Trophoblast cell (in vitro differentiated cells and primary cell): ENCODE measurements around the gene MYH13.

ENCODE experiments used
- DNase-seq, 2 donors: peaks; one replicate each; pipeline ENCODE4 v3.0.0-alpha.2; 2016
- H2AFZ ChIP-seq: 2 replicates; pipeline ENCODE4 v1.6.1; 2013; ENCODE audit warnings: low read length, moderate library complexity, mild to moderate bottlenecking; ENCODE audit not compliant: insufficient read depth, poor library complexity
- H2AK5ac ChIP-seq: 2 replicates; pipeline ENCODE4 v1.6.1; 2013; ENCODE audit warnings: mild to moderate bottlenecking, low read length
- H2BK120ac ChIP-seq: 2 replicates; pipeline ENCODE4 v1.6.1; 2013; ENCODE audit warnings: low read length, mild to moderate bottlenecking, moderate library complexity; ENCODE audit not compliant: insufficient read depth, poor library complexity
- H2BK12ac ChIP-seq: 2 replicates; pipeline ENCODE4 v1.6.1; 2013; ENCODE audit warnings: mild to moderate bottlenecking, low read length, moderate library complexity
- H2BK5ac ChIP-seq: 2 replicates; pipeline ENCODE4 v1.6.1; 2013; ENCODE audit warnings: low read length, low read depth, moderate library complexity, mild to moderate bottlenecking; ENCODE audit not compliant: poor library complexity
- H3K14ac ChIP-seq: 2 replicates; pipeline ENCODE4 v1.6.1; 2013; ENCODE audit warnings: mild to moderate bottlenecking, low read length
- H3K18ac ChIP-seq: 2 replicates; pipeline ENCODE4 v1.6.1; 2013; ENCODE audit warnings: mild to moderate bottlenecking, low read length
- H3K23ac ChIP-seq: 2 replicates; pipeline ENCODE4 v1.6.1; 2013; ENCODE audit warnings: low read length
- H3K27ac ChIP-seq: 2 replicates; pipeline ENCODE4 v1.5.1; 2013; ENCODE audit warnings: low read depth, mild to moderate bottlenecking, inconsistent platforms, low read length, moderate library complexity
- H3K27me3 ChIP-seq: 2 replicates; pipeline ENCODE4 v1.6.1; 2013; ENCODE audit warnings: inconsistent platforms, mild to moderate bottlenecking, low read length, moderate library complexity; ENCODE audit not compliant: insufficient read depth
- H3K36me3 ChIP-seq, 2 experiments: 1 replicate in 1 of 2; 2 replicates in 1 of 2; pipeline ENCODE4 v1.6.1; 2013; ENCODE audit warnings: low read length in 2 of 2, mild to moderate bottlenecking in 2 of 2, moderate library complexity in 1 of 2; ENCODE audit not compliant: insufficient read depth in 2 of 2, control insufficient read depth in 1 of 2
- H3K4ac ChIP-seq: 2 replicates; pipeline ENCODE4 v1.6.1; 2013; ENCODE audit warnings: low read depth, mild to moderate bottlenecking, low read length, moderate library complexity
- H3K4me1 ChIP-seq, 2 experiments: 1 replicate in 1 of 2; 2 replicates in 1 of 2; pipeline ENCODE4 v1.6.1; 2013; ENCODE audit warnings: low read length in 2 of 2, mild to moderate bottlenecking in 2 of 2, moderate library complexity in 1 of 2; ENCODE audit not compliant: insufficient read depth in 2 of 2, control insufficient read depth in 1 of 2
- H3K4me2 ChIP-seq: 2 replicates; pipeline ENCODE4 v1.6.1; 2013; ENCODE audit warnings: inconsistent platforms, mild to moderate bottlenecking, low read length, moderate library complexity
- H3K4me3 ChIP-seq: 2 replicates; pipeline ENCODE4 v1.5.1; 2013; ENCODE audit warnings: mild to moderate bottlenecking, low read depth, low read length, inconsistent platforms
- H3K79me1 ChIP-seq: one replicate; pipeline ENCODE4 v1.6.1; 2013; ENCODE audit warnings: low read length
- H3K79me2 ChIP-seq: 2 replicates; pipeline ENCODE4 v1.6.1; 2013; ENCODE audit warnings: low read length, mild to moderate bottlenecking; ENCODE audit not compliant: control insufficient read depth, insufficient read depth, poor library complexity
- H3K9ac ChIP-seq: 2 replicates; pipeline ENCODE4 v1.6.1; 2013; ENCODE audit warnings: mild to moderate bottlenecking, low read length
- H3K9me3 ChIP-seq: 2 replicates; pipeline ENCODE4 v1.6.1; 2013; ENCODE audit warnings: low read depth, mild to moderate bottlenecking, control low read depth, inconsistent platforms, low read length; ENCODE audit not compliant: insufficient read depth
- H4K12ac ChIP-seq: 2 replicates; pipeline ENCODE4 v1.6.1; 2013; ENCODE audit warnings: low read depth, mild to moderate bottlenecking, low read length, moderate library complexity
- H4K8ac ChIP-seq: 2 replicates; pipeline ENCODE4 v1.6.1; 2013; ENCODE audit warnings: low read depth, mild to moderate bottlenecking, low read length, moderate library complexity
- H4K91ac ChIP-seq: one replicate; pipeline ENCODE4 v1.6.1; 2013; ENCODE audit warnings: low read depth, mild to moderate bottlenecking, low read length, moderate library complexity
- WGBS: extraction: QIAGEN DNeasy Blood & Tissue Kit; methylation state at CpG from one replicate; pipeline ENCODE4 v1.1.7; 2013; ENCODE audit warnings: missing lambda C conversion rate; ENCODE audit not compliant: insufficient read length, insufficient coverage; ENCODE audit errors: extremely low coverage; 5-methylcytosine and 5-hydroxymethylcytosine counted together

Gene MYH13

GRCh38 chr17:10396524-10397163, 23.8 kb upstream of the MYH13 start:
- Histone ChIP-seq H3K4me2 (no peak overlapping the region), H4K8ac (no peak overlapping the region), H2BK5ac (no peak overlapping the region), H2AK5ac (no peak overlapping the region), H3K9ac (no peak overlapping the region), H4K12ac (no peak overlapping the region), H2BK120ac (no peak overlapping the region), H3K36me3 (no peaks in the 10 kb centered on the region), H2AFZ (no peak overlapping the region), H3K18ac (no peak overlapping the region), H3K79me1 (no peaks in the 10 kb centered on the region), H3K27me3 (no peaks in the 10 kb centered on the region), H3K4ac (no peak overlapping the region), H3K9me3 (peaks cover 3% of the 10 kb centered on the region), H3K14ac (no peak overlapping the region), H2BK12ac (no peak overlapping the region), H3K79me2 (no peaks in the 10 kb centered on the region), H3K4me1 (no peaks in the 10 kb centered on the region), H3K23ac (no peak overlapping the region), H3K4me3 (no peak overlapping the region), H4K91ac (no peak overlapping the region), H3K27ac (no peak overlapping the region)
- no CpG with 5 or more reads among the region's 14 CpGs for WGBS
- DNase-seq, result no peak

- Histone ChIP-seq H2AK5ac (no peak overlapping the region), H3K4me3 (no peak overlapping the region), H3K4me1 (no peaks in the 10 kb centered on the region), H3K27ac (no peak overlapping the region), H3K23ac (no peak overlapping the region), H3K14ac (no peak overlapping the region), H2BK120ac (no peak overlapping the region), H3K79me1 (no peaks in the 10 kb centered on the region), H3K18ac (no peak overlapping the region), H3K79me2 (no peaks in the 10 kb centered on the region), H3K27me3 (no peaks in the 10 kb centered on the region), H3K9me3 (peaks cover 3% of the 10 kb centered on the region), H2AFZ (no peak overlapping the region), H2BK5ac (no peak overlapping the region), H3K4ac (no peak overlapping the region), H2BK12ac (no peak overlapping the region), H3K9ac (no peak overlapping the region), H4K12ac (no peak overlapping the region), H4K8ac (no peak overlapping the region), H4K91ac (no peak overlapping the region), H3K36me3 (no peaks in the 10 kb centered on the region), H3K4me2 (no peak overlapping the region)
- no CpG with 5 or more reads among the region's 6 CpGs for WGBS
- no peak for DNase-seq
Observed at GRCh38 chr17:10394201-10394887, 21.5 kb upstream of the MYH13 start.

- Histone ChIP-seq H3K4me3 (no peak overlapping the region), H3K9ac (no peak overlapping the region), H3K79me2 (no peaks in the 10 kb centered on the region), H4K12ac (no peak overlapping the region), H4K91ac (no peak overlapping the region), H3K27ac (no peak overlapping the region), H2AK5ac (no peak overlapping the region), H2BK12ac (no peak overlapping the region), H3K27me3 (no peaks in the 10 kb centered on the region), H4K8ac (no peak overlapping the region), H3K79me1 (no peaks in the 10 kb centered on the region), H2AFZ (no peak overlapping the region), H3K4ac (no peak overlapping the region), H3K14ac (no peak overlapping the region), H2BK120ac (no peak overlapping the region), H3K36me3 (no peaks in the 10 kb centered on the region), H3K4me2 (no peak overlapping the region), H3K23ac (no peak overlapping the region), H2BK5ac (no peak overlapping the region), H3K9me3 (no peaks in the 10 kb centered on the region), H3K18ac (no peak overlapping the region), H3K4me1 (no peaks in the 10 kb centered on the region)
- WGBS, result no CpG with 5 or more reads among the region's 9 CpGs
- no peak for DNase-seq
Observed at GRCh38 chr17:10392880-10393279, 20.1 kb upstream of the MYH13 start.

- Histone ChIP-seq H2BK5ac (no peak overlapping the region), H3K27me3 (no peaks in the 10 kb centered on the region), H3K36me3 (no peaks in the 10 kb centered on the region), H4K12ac (no peak overlapping the region), H2AFZ (no peak overlapping the region), H3K4me3 (no peak overlapping the region), H3K23ac (no peak overlapping the region), H2BK120ac (no peak overlapping the region), H2BK12ac (no peak overlapping the region), H3K79me2 (no peaks in the 10 kb centered on the region), H3K4me2 (no peak overlapping the region), H3K4me1 (no peaks in the 10 kb centered on the region), H4K8ac (no peak overlapping the region), H3K79me1 (no peaks in the 10 kb centered on the region), H2AK5ac (no peak overlapping the region), H3K4ac (no peak overlapping the region), H4K91ac (no peak overlapping the region), H3K27ac (no peak overlapping the region), H3K18ac (no peak overlapping the region), H3K9ac (no peak overlapping the region), H3K14ac (no peak overlapping the region), H3K9me3 (no peaks in the 10 kb centered on the region)
- no CpG with 5 or more reads among the region's 6 CpGs for WGBS
- DNase-seq, result no peak
Observed at GRCh38 chr17:10385871-10386270, 13.1 kb upstream of the MYH13 start.
